ENCODE data around the gene SST. TPM values are rescaled to one million over a fixed set of nuclear protein-coding genes. Genes with fewer than 3 reads are reported as not detected.

The SST gene
- total and polyA plus RNA-seq, 2 of the 4 experiments (the other 2 are of a cell fraction): not detected

GRCh38 chr3:187684444-187684843 is 14.2 kb upstream of the SST start:
- H2BK15ac ChIP-seq (ENCODE audit: low read depth, low read length): no peak overlapping the region
- H3K9me3 ChIP-seq (ENCODE audit: control insufficient read depth, insufficient read depth, low read length): peaks cover 7% of the 10 kb centered on the region; the same call in 1 of the 2 replicates
- no peak overlapping the region for H3K9ac ChIP-seq (ENCODE audit: low read depth, low read length)
- dilution Hi-C loops (cut with HindIII; ENCODE audit: low sequenced_read_pairs, unreplicated experiment): loop anchor here (25.0 kb wide), 2 partner anchors 372 to 472 kb away; no protein-coding TSS in a partner anchor
- no peak overlapping the region for H2AK9ac ChIP-seq (replicated peaks; ENCODE audit: low read depth, low read length, poor library complexity)
- ATAC-seq (ENCODE audit: low read depth): no peak
- BruUV-seq (replicated peaks): no TSS peak
- intact Hi-C loops (cut with micrococcal nuclease): no loop called here
- H2BK20ac ChIP-seq (ENCODE audit: low read depth, low read length): no peak overlapping the region
- H4K5ac ChIP-seq (ENCODE audit: low read depth, low read length): no peak overlapping the region
- H3K4me2 ChIP-seq (ENCODE audit: low read depth, low read length): no peak overlapping the region
- in situ Hi-C loops (cut with MboI; ENCODE audit: low sequenced_read_pairs): no loop called here
- no peak overlapping the region for H3K23ac ChIP-seq (ENCODE audit: low read depth, low read length)
- no peak overlapping the region for H2BK120ac ChIP-seq (ENCODE audit: low read depth, low read length)
- no peak overlapping the region for H3K4me3 ChIP-seq (ENCODE audit: insufficient read depth, low read depth, low read length)
- no peaks in the 10 kb centered on the region for H4K20me1 ChIP-seq (ENCODE audit: insufficient read depth, low read length)
- no peak overlapping the region for H2AK5ac ChIP-seq (ENCODE audit: low read depth, low read length)
- no peak overlapping the region for H2AFZ ChIP-seq (replicated peaks; ENCODE audit: low read length, poor library complexity)
- WGBS, 2 experiments (ENCODE audit: extremely low coverage in 2 of 2, insufficient read length in 1 of 2): no CpG with 5 or more reads among the region's 1 CpG
- POLR2A ChIA-PET (ENCODE audit: unreplicated experiment): no interaction called here
- TF ChIP-seq CHD1 (IDR thresholded peaks at IDR 0.05; ENCODE audit: low read depth, low read length): no peak
- no peak for TF ChIP-seq MAZ (IDR thresholded peaks at IDR 0.05; ENCODE audit: borderline replicate concordance, low read depth, low read length)
- no peak for TF ChIP-seq RAD21 (IDR thresholded peaks at IDR 0.05; ENCODE audit: low read length)
- no peak for TF ChIP-seq CEBPB (IDR thresholded peaks at IDR 0.05; ENCODE audit: low read depth, low read length)
- no peak for TF ChIP-seq MAFK (IDR thresholded peaks at IDR 0.05; ENCODE audit: low read depth, low read length)
- TF ChIP-seq RCOR1 (IDR thresholded peaks at IDR 0.05; ENCODE audit: insufficient replicate concordance, low read length): no peak
- no peak for TF ChIP-seq FOS (IDR thresholded peaks at IDR 0.05; ENCODE audit: low read depth, low read length)
- TF ChIP-seq ELK1 (IDR thresholded peaks at IDR 0.05; ENCODE audit: borderline replicate concordance, low read depth, low read length): no peak
- no peak for TF ChIP-seq CTCF (conservative IDR thresholded peaks at IDR 0.05; ENCODE audit: low read depth, low read length)
- TF ChIP-seq POLR2A (IDR thresholded peaks at IDR 0.05; ENCODE audit: low read depth, low read length): no peak
- TF ChIP-seq RFX5 (IDR thresholded peaks at IDR 0.05; ENCODE audit: low read depth, low read length): no peak
- TF ChIP-seq NFE2L2 (IDR thresholded peaks at IDR 0.05; ENCODE audit: low read depth, low read length): no peak
- no peak for TF ChIP-seq USF2 (IDR thresholded peaks at IDR 0.05; ENCODE audit: low read depth, low read length)
- TF ChIP-seq SMC3 (IDR thresholded peaks at IDR 0.05; ENCODE audit: low read depth, low read length): no peak
- TF ChIP-seq BHLHE40 (IDR thresholded peaks at IDR 0.05; ENCODE audit: low read depth, low read length): no peak
- H3K79me1 ChIP-seq (ENCODE audit: low read depth in 1 of 2, low read length in 2 of 2): no peaks in the 10 kb centered on the region
- peaks cover 16% of the 10 kb centered on the region for H3K27me3 ChIP-seq (ENCODE audit: control insufficient read depth, insufficient read depth, low read length)
- no peaks in the 10 kb centered on the region for H3K36me3 ChIP-seq (ENCODE audit: control insufficient read depth, insufficient read depth, low read length)
- H4K91ac ChIP-seq (ENCODE audit: insufficient read depth, low read depth, low read length): no peak overlapping the region
- no peak overlapping the region for H4K8ac ChIP-seq (ENCODE audit: low read depth in 2 of 2, low read length in 2 of 2)
- CTCF ChIA-PET: interaction anchor here (2.8 kb wide), 1 partner anchor 365 kb away, joined by 18 read pairs; no protein-coding TSS in a partner anchor
- H3K4me1 ChIP-seq (ENCODE audit: control insufficient read depth, insufficient read depth, low read length): no peaks in the 10 kb centered on the region
- H2BK5ac ChIP-seq (ENCODE audit: low read depth, low read length, poor library complexity, severe bottlenecking): no peak overlapping the region
- no peak overlapping the region for H3K18ac ChIP-seq (ENCODE audit: low read depth, low read length)
- no peak overlapping the region for H3K4ac ChIP-seq (ENCODE audit: low read depth, low read length)
- H3K56ac ChIP-seq (ENCODE audit: extremely low read depth, insufficient read depth, low read length): no peak overlapping the region
- H3K14ac ChIP-seq (replicated peaks; ENCODE audit: low read depth, low read length): no peak overlapping the region
- DNase-seq: no peak
- no peak overlapping the region for H3K27ac ChIP-seq (ENCODE audit: insufficient read depth, low read length)
- H3K9me1 ChIP-seq (ENCODE audit: insufficient read depth, low read length): no peaks in the 10 kb centered on the region

All from IMR-90 (cell line).